ENCODE results near the gene PROZ. TPM values are rescaled to one million over a fixed set of nuclear protein-coding genes. Genes with fewer than 3 reads are reported as not detected.
A peak's percentile ranks its signal among the peaks of the same experiment; 100 is the strongest.

PROZ gene
- polyA plus RNA-seq, 1 donor = 1.0 TPM

DNA sequence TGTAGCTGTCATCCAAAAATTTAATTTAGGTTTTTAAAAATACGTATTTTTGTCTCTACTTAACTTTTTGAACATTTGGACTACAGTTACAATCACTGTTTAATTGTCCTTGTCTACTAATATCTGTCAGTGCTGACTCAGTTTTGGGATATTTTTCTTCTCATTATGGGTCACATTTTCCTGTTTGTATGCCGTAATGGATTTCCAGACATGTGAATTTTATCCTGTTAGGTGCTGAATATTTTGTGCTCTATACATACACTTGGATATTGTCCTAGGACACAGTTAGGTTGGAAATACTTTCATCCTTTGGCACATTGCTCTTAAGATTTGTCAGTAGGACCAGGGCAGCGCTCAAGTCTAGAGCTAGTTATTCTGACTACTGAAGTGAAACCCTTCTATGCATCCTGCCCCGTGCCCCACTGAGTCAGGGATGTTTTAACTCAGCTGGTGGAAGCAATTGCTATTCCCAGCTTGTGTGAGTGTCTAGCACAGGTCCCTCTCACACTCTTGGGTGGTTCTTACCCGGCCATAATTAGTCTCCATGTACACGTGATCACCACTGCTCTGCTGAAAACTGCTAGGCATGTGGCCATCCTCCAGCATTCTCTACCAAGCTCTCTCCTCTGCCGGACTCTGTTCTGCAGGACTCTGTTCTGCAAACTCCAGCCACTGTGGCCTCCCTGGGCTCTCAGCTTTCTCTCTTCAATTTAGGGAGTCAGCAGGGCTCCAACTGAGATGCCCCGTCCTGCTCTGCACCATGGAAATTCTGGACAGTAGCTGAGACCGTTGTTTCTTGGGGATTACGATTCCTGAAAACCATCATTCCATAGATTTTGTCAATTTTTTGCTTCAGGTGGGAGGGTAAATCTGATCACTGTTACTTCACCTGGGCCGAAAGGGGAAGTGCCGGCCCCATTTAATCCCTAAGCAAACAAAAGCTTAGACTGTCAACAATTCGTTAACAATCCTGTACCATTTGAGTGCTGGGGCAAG, 11.1 kb downstream of the PROZ start:
- H3K27ac ChIP-seq (ENCODE audit: low read length) = no peak overlapping the region
- DNase-seq = peak; percentile 21 to 58
- 88% methylated on average over 1 of the region's 13 CpGs for WGBS (ENCODE audit: insufficient coverage, low lambda C conversion rate)
- no peaks in the 10 kb centered on the region for H3K9me3 ChIP-seq (ENCODE audit: control insufficient read depth, low read depth, low read length)
- no peak overlapping the region for H3K4me3 ChIP-seq (ENCODE audit: low read length)
- no peaks in the 10 kb centered on the region for H3K27me3 ChIP-seq (ENCODE audit: control insufficient read depth, insufficient read depth, low read length)
- H3K4me1 ChIP-seq (ENCODE audit: control insufficient read depth, insufficient read depth, low read length) = peaks cover 11% of the 10 kb centered on the region
- H3K36me3 ChIP-seq (ENCODE audit: control insufficient read depth, insufficient read depth, low read length) = peaks cover 24% of the 10 kb centered on the region

DNA sequence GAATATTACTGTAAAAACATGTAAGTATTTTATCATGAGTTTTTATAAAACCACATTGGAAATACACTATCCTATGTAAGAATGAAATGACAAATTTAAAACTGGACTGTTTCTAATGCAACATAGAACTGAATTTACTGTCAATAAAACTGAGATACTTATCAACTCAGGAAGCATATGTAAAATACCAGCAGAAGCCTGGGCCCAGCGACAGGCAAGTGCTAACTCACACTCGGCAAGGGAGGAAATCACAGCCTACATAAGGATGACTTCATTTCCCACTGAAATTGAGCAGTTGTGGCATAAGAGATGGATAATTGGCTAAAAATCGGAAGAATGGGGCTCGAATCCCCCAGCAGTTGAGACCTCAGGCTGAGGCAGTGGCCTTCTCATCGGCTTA, 12.1 kb downstream of the PROZ start:
- DNase-seq = no peak
- WGBS (ENCODE audit: insufficient coverage, low lambda C conversion rate) = no CpG with 5 or more reads among the region's 5 CpGs
- Histone ChIP-seq H3K9me3 (ENCODE audit: control insufficient read depth, low read depth, low read length) (no peaks in the 10 kb centered on the region), H3K4me1 (ENCODE audit: control insufficient read depth, insufficient read depth, low read length) (peaks cover 11% of the 10 kb centered on the region), H3K27ac (ENCODE audit: low read length) (no peak overlapping the region), H3K27me3 (ENCODE audit: control insufficient read depth, insufficient read depth, low read length) (no peaks in the 10 kb centered on the region), H3K36me3 (ENCODE audit: control insufficient read depth, insufficient read depth, low read length) (peaks cover 33% of the 10 kb centered on the region), H3K4me3 (ENCODE audit: low read length) (no peak overlapping the region)

DNA sequence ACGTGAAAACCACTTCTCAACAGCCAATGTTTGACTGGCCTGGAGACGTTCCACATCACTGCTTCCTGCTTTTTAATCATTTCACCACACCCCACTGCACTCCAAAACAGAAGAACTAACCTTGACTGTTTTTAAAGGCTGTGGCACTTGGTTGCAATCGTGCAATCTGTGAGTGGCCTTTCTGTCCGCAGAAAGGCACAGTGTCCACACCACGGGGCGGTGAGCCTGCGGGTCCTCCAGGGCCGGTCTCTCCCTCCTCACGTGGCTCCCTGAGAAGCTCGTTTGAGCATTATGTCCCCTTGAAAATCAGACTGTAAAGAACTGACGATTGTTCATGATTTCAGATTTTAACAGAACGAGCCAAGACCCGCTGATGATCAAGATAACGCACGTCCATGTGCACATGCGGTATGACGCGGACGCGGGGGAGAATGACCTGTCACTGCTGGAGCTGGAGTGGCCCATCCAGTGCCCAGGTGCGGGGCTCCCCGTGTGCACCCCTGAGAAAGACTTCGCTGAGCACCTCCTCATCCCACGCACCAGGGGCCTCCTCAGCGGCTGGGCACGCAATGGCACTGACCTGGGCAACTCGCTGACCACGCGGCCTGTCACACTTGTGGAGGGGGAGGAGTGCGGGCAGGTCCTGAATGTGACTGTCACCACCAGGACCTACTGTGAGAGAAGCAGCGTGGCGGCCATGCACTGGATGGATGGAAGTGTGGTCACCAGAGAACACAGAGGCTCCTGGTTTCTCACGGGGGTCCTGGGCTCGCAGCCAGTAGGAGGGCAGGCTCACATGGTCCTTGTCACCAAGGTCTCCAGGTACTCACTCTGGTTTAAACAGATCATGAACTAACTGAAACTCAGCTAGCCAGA, 13.0 kb downstream of the PROZ start:
- no CpG with 5 or more reads among the region's 34 CpGs for WGBS (ENCODE audit: insufficient coverage, low lambda C conversion rate)
- Histone ChIP-seq H3K27ac (ENCODE audit: low read length) (no peak overlapping the region), H3K9me3 (ENCODE audit: control insufficient read depth, low read depth, low read length) (no peaks in the 10 kb centered on the region), H3K36me3 (ENCODE audit: control insufficient read depth, insufficient read depth, low read length) (peaks cover 42% of the 10 kb centered on the region), H3K4me3 (ENCODE audit: low read length) (no peak overlapping the region), H3K27me3 (ENCODE audit: control insufficient read depth, insufficient read depth, low read length) (no peaks in the 10 kb centered on the region), H3K4me1 (ENCODE audit: control insufficient read depth, insufficient read depth, low read length) (peaks cover 11% of the 10 kb centered on the region)
- DNase-seq = no peak

- no CpG with 5 or more reads among the region's 13 CpGs for WGBS (ENCODE audit: insufficient coverage, low lambda C conversion rate)
These were observed 14.0 kb downstream of the PROZ start for GRCh38 chr13:113172419-113172926.

GRCh38 chr13:113176280-113176679, 17.8 kb downstream of the PROZ start:
- H3K4me1 ChIP-seq (ENCODE audit: control insufficient read depth, insufficient read depth, low read length) = no peaks in the 10 kb centered on the region
- no peak for DNase-seq
- H3K4me3 ChIP-seq (ENCODE audit: low read length) = no peak overlapping the region
- peaks cover 77% of the 10 kb centered on the region for H3K36me3 ChIP-seq (ENCODE audit: control insufficient read depth, insufficient read depth, low read length)
- no peaks in the 10 kb centered on the region for H3K9me3 ChIP-seq (ENCODE audit: control insufficient read depth, low read depth, low read length)
- WGBS (ENCODE audit: insufficient coverage, low lambda C conversion rate) = no CpG with 5 or more reads among the region's 5 CpGs
- no peak overlapping the region for H3K27ac ChIP-seq (ENCODE audit: low read length)
- no peaks in the 10 kb centered on the region for H3K27me3 ChIP-seq (ENCODE audit: control insufficient read depth, insufficient read depth, low read length)

More at GRCh38 chr13:113172419-113172926, 14.0 kb downstream of the PROZ start:
- Histone ChIP-seq H3K27me3 (ENCODE audit: control insufficient read depth, insufficient read depth, low read length) (no peaks in the 10 kb centered on the region), H3K4me3 (ENCODE audit: low read length) (no peak overlapping the region), H3K9me3 (ENCODE audit: control insufficient read depth, low read depth, low read length) (no peaks in the 10 kb centered on the region), H3K4me1 (ENCODE audit: control insufficient read depth, insufficient read depth, low read length) (peaks cover 11% of the 10 kb centered on the region), H3K36me3 (ENCODE audit: control insufficient read depth, insufficient read depth, low read length) (peaks cover 48% of the 10 kb centered on the region), H3K27ac (ENCODE audit: low read length) (no peak overlapping the region)
- DNase-seq = no peak

GRCh38 chr13:113176822-113177221, 18.4 kb downstream of the PROZ start:
- 97% methylated on average over 4 of the region's 14 CpGs for WGBS (ENCODE audit: insufficient coverage, low lambda C conversion rate)
- Histone ChIP-seq H3K27me3 (ENCODE audit: control insufficient read depth, insufficient read depth, low read length) (no peaks in the 10 kb centered on the region), H3K4me1 (ENCODE audit: control insufficient read depth, insufficient read depth, low read length) (no peaks in the 10 kb centered on the region), H3K9me3 (ENCODE audit: control insufficient read depth, low read depth, low read length) (no peaks in the 10 kb centered on the region), H3K27ac (ENCODE audit: low read length) (no peak overlapping the region), H3K36me3 (ENCODE audit: control insufficient read depth, insufficient read depth, low read length) (peaks cover 74% of the 10 kb centered on the region), H3K4me3 (ENCODE audit: low read length) (no peak overlapping the region)
- no peak for DNase-seq

DNA sequence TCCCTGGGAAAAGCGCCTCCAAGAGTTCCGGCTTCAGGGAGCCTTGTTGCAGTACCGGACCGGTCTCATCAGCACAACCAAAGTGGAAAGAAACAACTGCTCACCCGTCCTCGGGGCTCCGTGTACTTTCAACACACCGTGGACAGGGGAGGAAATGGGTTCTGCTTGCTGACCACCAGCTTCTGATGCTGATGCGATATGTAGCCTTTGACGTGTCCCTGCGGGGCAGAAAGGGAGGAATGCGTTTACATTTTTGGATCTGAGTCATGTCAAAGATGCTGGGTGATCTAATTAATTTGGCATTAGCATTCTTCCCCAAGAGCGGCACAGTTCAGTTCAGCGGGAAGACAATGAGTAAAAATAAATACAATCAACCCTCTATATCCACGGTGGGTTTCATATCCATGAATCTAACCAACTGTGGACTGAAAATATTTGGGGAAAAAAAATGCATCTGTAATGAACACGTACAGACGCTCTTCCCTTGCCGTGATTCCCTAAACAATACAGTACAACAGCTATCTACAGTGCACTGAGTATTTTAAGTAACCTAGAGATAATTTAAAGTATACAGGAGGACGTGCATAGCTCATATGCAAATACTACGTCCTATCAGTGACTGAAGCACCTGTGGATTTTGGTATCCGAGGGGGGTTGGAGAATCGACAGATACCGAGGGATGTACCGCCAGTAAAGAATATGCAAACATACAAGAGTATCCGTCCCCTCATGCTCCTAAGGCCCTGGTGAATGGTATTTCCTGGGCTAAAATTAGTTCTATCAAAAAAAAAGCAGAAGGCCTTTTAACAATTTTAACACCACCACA, 19.8 kb downstream of the PROZ start:
- H3K36me3 ChIP-seq (ENCODE audit: control insufficient read depth, insufficient read depth, low read length) = peaks cover 73% of the 10 kb centered on the region

GRCh38 chr13:113178896-113179167, 20.4 kb downstream of the PROZ start:
- H3K36me3 ChIP-seq (ENCODE audit: control insufficient read depth, insufficient read depth, low read length) = peaks cover 78% of the 10 kb centered on the region
- no peaks in the 10 kb centered on the region for H3K27me3 ChIP-seq (ENCODE audit: control insufficient read depth, insufficient read depth, low read length)
- no peaks in the 10 kb centered on the region for H3K4me1 ChIP-seq (ENCODE audit: control insufficient read depth, insufficient read depth, low read length)
- no peak for DNase-seq
- no CpG with 5 or more reads among the region's 3 CpGs for WGBS (ENCODE audit: insufficient coverage, low lambda C conversion rate)
- no peaks in the 10 kb centered on the region for H3K9me3 ChIP-seq (ENCODE audit: control insufficient read depth, low read depth, low read length)
- no peak overlapping the region for H3K4me3 ChIP-seq (ENCODE audit: low read length)
- no peak overlapping the region for H3K27ac ChIP-seq (ENCODE audit: low read length)

More for the DNA sequence above, 19.8 kb downstream of the PROZ start:
- H3K4me3 ChIP-seq (ENCODE audit: low read length) = no peak overlapping the region
- 74% methylated on average over 8 of the region's 25 CpGs for WGBS (ENCODE audit: insufficient coverage, low lambda C conversion rate)
- H3K4me1 ChIP-seq (ENCODE audit: control insufficient read depth, insufficient read depth, low read length) = no peaks in the 10 kb centered on the region
- no peak for DNase-seq
- H3K27me3 ChIP-seq (ENCODE audit: control insufficient read depth, insufficient read depth, low read length) = no peaks in the 10 kb centered on the region
- no peak overlapping the region for H3K27ac ChIP-seq (ENCODE audit: low read length)
- H3K9me3 ChIP-seq (ENCODE audit: control insufficient read depth, low read depth, low read length) = no peaks in the 10 kb centered on the region

DNA sequence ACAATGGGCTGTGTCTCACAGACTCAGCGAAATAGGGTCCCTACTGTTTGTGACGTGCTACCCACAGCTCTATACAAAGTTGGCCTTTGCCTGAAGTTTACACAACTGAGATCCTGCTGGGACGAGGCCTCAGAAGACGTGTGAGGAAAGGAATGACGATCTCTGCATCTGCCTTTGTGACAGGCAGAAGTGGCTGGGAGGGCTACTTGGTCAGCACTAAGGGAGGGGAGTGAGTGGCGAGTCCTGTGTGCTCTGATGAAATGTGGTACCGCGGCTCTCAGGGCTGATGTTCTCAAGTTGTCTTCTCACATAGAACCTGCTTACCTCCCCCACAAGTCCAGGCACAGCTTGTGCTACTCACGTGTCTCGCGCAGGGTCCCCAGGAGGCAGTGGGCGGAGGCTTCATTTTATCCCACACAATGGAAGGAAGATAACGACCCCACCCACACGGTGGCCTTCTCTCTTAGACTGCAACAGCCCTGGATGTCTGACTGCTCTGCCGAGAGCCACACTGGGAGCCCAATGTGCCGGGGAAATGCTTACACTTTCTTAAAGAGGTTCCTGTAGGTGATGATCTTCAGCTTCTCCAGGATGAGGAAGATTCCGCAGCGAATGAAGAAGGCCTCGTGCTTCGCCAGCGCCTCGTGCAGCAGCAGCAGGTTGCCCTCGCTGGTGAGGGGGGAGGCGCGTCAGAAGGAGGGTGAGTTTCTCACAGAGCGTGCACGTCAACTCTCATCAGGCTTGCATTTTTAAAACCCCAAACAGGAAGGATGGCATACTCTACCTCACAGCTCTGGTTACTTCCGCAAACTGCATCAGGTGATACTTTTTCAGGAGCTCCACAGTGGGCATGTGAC, 21.2 kb downstream of the PROZ start:
- H3K4me1 ChIP-seq (ENCODE audit: control insufficient read depth, insufficient read depth, low read length) = no peaks in the 10 kb centered on the region
- no CpG with 5 or more reads among the region's 28 CpGs for WGBS (ENCODE audit: insufficient coverage, low lambda C conversion rate)
- no peaks in the 10 kb centered on the region for H3K27me3 ChIP-seq (ENCODE audit: control insufficient read depth, insufficient read depth, low read length)
- H3K27ac ChIP-seq (ENCODE audit: low read length) = no peak overlapping the region
- DNase-seq = no peak
- peaks cover 77% of the 10 kb centered on the region for H3K36me3 ChIP-seq (ENCODE audit: control insufficient read depth, insufficient read depth, low read length)
- no peak overlapping the region for H3K4me3 ChIP-seq (ENCODE audit: low read length)
- no peaks in the 10 kb centered on the region for H3K9me3 ChIP-seq (ENCODE audit: control insufficient read depth, low read depth, low read length)
